Measurements from ENCODE around the gene GNG3.
"Not testable (repeated sequence)": the region's sequence is repeated elsewhere in the genome, so short reads cannot be mapped to it uniquely, and the experiment has no call there.

Gene GNG3

DNA sequence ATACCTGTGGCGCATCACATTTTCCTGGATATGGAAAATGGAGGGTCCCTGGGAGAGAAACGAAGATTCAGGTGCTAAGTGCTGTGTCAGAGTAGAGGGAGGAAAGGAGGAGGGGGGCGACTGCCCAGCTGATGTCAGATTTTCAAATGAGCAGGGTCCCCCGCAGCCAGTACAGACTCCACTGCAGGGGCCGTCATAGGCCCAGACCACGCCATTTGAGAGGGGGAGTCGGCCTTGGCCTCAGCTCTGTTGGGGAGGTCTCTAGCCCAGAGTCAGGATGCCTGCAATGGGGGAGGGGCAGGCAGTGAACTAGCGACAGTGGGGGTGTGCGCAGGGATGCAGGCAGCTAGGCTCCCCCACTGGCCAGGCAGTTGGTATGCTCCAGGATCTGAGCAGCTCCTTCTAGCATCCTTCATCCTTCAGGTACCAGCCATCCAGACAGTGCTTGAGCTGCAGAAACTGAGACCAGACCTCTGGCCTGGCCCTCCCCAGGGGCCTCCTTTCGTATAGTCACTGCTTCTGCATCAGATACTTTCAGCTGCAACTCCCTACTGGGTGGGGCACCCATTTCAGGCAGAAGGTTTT, at the start of gene GNG3, which contains the start of gene BSCL2:
GNG3 (plus strand) TSS at position 400 of the 585 bp plus-strand sequence. CDS start 620 bp downstream, outside the sequence.
BSCL2 (minus strand) TSS at position 148 of the 585 bp plus-strand sequence. CDS start 229 bp downstream, outside the sequence.
- no peak for DNase-seq

DNA sequence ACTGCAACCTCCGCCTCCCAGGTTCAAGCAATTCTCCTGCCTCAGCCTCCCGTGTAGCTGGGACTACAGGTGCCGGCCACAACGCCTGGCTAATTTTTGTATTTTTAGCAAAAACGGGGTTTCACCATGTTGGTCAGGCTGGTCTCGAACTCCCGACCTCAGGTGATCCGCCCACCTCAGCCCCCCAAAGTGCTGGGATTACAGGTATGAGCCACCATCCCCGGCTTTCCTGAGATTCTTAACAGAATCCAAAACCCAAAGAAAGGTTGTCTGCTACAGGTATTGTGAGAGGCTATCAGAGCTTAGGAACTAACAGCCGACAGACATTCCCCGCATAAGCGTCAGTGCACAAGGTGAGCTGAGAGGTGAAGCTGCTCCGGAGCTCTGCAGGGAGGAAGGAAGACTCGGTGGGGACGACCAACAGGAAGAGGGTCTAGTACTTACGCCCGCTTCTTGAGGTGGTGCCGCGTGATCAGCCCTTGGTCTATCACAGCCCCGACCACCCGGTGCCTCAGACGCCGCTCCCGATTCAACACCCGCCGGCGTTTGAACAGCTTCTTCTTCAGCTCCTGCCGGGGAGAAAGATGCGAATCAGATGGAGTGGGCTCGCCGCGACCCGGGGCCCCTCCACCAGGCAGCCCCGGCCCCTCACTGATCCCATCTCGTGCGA, 42.9 kb upstream of the GNG3 start:
- peak; percentile 61 to 63 for DNase-seq

DNA sequence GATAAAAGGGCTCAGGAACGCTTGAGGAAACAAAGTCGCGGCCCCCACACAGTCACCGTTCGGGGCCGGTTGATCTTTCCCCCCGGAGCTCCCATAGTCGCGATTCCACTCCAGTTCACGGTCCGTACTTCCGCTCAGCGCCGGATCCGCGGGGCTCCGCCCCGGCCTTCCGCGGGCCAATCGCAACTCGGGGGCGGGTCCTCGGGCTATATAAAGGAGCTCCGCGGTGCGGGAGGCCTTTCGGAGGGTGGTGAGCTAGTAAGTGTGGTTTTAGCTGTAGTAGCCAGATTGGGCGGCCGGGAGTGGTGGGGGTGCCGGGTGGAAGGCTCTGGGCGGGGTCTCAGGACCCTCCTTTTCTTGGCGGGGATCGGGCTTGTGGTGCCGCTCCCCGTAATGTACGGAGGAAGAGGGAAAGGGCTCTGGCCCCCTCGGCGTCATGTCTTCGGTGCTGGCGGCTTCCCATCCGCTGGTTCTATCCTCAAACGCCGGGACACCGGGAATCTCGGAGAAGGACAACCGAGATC, 42.3 kb upstream of the GNG3 start, which contains the start of the genes C11orf98 and CSKMT:
C11orf98 (minus strand) TSS at position 136 of the 524 bp plus-strand sequence; CDS start at position 95, 41 bp downstream.
CSKMT (plus strand) TSS at position 238 of the 524 bp plus-strand sequence. CDS start 568 bp downstream, outside the sequence.
- DNase-seq, result peak; percentile 93 to 97

DNA sequence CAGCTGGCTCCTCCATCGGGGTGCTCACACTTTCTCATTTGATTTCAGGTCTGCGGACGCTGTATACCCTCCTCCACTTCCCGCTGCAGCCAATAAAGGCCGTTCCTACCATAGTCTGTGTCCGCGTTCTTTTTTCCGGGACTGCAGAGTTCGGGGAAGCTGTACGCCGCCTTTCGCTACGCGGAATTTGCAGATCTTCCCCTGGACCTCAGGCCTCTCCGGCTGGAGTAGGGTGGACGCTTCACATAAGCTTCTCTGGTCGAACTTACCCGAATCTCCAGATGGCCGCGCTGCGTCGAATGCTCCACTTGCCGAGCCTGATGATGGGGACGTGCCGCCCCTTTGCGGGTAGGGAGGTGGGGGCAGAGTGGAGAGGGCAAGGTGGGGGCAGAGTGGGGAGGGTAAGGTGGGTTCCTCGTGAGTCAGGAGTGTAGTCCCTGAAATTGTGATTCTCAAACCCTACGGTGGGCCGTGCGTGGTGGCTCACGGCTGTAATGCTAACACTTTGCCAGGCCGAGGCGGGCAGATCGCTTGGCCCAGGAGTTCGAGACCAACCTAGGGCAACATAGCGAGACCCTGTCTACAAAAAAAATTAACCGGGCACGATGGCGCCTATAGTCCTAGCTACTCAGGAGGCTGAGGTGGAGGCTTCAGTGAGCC, 41.7 kb upstream of the GNG3 start:
- DNase-seq, result peak; percentile 65 to 69

DNA sequence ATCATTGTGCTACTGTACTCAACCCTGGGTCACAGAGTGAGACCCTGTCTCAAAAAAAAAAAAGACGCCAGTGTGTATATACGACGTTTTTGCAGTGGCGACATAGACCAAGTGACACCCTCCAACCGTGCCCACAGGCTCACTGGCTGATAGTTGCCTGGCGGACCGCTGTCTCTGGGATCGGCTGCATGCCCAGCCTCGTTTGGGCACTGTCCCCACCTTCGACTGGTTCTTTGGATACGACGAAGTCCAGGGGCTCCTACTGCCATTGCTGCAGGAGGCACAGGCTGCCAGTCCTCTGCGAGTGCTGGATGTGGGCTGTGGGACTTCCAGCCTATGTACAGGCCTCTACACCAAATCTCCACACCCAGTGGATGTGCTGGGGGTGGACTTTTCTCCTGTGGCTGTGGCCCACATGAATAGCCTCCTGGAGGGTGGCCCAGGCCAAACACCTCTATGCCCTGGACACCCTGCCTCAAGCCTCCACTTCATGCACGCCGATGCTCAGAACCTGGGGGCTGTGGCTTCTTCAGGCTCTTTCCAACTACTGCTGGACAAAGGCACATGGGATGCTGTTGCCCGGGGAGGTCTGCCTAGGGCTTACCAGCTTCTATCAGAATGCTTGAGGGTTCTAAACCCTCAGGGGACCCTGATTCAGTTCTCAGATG, 41.1 kb upstream of the GNG3 start:
- no peak for DNase-seq

DNA sequence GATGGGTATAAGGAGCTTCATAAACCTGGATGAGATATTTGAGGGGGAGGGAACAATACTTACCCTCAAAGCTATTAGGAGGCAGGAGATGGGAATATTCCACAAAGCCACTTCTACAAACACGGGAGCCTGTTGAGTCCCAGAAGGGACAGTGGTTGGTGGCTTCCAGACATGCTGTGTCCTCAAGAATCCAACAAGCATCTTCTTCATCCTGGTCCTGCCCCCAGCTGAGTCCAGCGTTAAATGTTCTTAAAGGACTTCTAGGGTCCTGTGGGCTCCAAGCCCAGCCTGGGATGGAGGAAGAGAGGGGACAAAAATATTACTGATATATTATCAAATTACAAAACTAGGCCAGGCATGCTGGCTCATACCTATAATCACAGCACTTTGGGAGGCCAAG, 40.0 kb upstream of the GNG3 start:
- no peak for DNase-seq

DNA sequence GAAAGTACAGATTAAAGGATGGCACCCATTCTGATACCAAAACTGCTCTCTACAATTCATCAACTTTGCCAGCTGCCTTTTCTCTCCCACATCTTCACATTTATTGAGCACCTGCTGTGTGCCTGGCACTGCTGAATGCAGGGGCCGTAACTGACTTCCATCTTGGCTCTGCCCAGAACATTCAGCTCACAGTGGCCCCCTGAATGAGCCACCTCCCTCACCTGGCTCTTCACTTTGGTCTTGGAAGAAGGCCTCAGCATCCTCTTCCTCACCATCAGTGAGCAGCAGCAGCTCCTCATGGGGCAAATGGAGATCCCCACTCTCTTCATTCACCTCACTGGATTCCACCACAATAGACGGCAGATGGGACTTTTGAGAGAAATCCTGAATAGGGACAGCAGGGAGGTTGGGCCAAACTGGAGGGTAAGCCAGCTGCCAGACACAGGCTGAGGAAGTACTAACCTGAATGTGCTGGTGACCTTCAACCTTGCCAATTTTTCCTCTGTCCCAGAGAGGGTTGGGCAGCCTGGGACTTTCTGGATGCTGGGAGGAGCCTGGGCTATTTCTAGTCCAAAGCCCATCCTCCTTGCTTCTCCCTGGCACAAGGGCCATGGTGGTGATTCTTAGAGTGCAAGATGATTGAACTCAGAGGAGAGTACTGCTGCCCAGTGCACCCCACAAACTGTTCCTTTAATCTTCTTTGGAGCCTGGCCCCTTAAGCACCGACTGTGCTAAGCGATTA, 37.9 kb upstream of the GNG3 start:
- DNase-seq, result no peak

DNA sequence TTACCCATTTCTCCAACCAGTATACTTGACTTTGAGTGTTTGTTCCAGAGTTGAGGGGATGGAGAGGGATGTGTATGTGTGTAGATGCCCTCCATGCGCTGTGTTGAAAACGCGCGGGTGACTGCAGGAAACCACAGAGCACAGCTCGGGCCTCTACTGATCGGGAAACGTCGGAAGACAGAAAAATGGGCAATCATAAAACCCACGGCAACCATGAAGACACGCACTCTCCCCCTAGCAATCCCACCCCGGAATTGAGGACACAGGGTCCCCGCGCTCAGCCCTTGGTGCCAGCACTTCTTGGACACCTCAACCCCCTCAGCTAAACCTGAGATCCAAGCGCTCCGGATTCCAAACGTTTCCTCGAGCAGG, 36.3 kb upstream of the GNG3 start:
- DNase-seq, result no peak

DNA sequence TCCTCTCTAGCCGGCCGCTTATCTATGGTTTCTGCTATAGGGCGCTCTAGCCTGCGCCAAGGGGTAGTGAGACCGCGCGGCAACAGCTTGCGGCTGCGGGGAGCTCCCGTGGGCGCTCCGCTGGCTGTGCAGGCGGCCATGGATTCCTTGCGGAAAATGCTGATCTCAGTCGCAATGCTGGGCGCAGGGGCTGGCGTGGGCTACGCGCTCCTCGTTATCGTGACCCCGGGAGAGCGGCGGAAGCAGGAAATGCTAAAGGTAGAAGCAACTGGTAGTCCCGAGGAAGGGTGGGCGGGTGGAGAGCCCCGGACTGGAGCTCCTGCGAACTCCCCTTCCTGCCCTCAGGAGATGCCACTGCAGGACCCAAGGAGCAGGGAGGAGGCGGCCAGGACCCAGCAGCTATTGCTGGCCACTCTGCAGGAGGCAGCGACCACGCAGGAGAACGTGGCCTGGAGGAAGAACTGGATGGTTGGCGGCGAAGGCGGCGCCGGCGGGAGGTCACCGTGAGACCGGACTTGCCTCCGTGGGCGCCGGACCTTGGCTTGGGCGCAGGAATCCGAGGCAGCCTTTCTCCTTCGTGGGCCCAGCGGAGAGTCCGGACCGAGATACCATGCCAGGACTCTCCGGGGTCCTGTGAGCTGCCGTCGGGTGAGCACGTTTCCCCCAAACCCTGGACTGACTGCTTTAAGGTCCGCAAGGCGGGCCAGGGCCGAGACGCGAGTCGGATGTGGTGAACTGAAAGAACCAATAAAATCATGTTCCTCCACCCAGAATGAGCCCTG, 35.7 kb upstream of the GNG3 start, which contains the start of the genes LBHD1 and UQCC3:
LBHD1 (minus strand) TSS at position 660 of the 782 bp plus-strand sequence. CDS start 2,236 bp downstream, outside the sequence.
UQCC3 (plus strand) TSS at position 66 of the 782 bp plus-strand sequence; CDS start at position 139, 73 bp downstream.
- DNase-seq, result peak; percentile 75 to 84

DNA sequence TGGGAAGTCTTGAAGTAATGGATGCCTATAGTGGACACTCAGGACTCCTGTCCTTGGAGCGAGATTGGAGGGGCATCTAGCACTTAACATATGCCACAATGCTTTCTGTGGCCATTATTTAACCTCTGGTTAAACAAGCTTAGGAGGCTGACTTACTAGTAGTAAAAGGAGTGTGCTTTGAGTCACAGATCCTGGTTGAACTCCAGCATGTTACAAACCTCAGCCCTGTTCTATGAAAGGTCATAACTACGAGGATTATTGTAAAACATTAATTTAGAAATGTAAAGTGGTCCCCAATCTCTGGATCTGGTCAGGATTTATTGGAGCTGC, 34.3 kb upstream of the GNG3 start:
- DNase-seq, result no peak

DNA sequence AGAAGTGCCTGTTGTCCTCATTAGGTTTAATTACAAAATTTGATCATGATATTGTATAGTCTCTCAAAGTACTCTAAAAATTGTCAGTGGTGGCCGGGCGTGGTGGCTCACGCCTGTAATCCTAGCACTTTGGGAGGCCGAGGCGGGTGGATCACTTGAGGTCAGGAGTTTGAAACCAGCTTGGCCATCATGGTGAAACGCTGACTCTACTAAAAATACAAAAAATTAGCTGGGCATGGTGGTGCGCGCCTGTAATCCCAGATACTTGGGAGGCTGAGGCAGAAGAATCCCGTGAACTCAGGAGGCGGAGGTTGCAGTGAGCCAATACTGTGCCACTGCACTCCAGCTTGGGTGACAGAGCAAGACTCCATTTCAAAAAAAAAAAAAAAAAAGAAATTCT, 32.1 kb upstream of the GNG3 start:
- DNase-seq, result not testable (repeated sequence)

DNA sequence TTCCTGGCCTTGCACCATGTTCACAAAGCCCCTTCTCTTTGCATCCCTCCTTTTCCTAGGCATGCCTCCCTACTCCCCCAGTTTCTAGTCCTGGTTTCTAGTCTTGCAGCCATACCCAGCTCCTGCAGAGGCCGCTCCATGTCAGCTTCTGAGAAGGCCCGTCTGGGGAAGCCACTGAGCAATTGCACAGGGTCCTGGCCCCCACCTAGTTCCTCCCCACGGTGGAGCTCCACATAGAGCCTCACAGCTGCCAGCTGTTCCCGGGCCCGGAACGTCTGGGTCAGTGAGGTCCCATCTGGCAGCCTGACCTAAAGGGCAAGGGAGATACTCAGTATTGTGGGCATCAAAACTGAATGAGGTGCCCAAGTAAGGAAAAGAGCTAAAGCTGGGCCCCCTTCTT, 30.8 kb upstream of the GNG3 start:
- DNase-seq, result no peak

DNA sequence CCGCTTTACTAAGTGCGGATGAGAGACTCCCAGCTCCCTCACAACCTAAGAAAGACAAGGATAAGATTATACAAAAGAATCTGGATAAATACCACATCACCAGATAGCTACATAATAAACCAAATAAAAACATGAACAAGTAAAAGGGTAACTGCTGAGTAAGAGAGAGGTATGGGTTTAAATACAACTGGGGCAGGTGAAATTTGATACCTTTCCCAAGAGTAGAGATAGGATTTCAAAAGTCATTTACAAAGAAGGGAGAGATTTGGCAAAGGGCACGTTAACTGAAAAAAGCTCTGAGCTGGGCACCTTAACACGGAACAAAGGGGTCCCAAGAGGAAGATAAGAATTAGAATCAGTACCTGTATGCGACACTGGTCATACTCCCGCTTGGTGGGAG, 30.3 kb upstream of the GNG3 start:
- no peak for DNase-seq

DNA sequence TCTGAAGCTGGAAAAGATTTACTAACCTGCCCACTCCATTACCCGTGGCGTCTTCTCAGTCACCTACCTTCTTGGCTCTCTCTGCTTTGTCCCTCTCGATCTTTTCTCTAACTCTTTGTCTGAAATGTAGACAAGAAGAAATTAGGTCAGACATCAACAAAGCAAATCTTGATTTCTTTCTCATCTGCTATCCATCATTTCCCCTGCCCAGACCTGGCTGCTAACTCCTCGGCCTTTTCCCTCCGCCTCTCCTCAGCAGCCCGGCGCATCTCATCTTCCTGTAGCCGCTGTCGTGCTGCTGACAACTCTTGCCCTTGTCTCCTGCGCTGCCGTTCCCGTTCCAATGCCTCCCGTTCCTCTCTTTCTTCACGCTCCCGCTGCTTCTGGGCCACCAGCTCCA, 29.8 kb upstream of the GNG3 start:
- DNase-seq, result no peak

DNA sequence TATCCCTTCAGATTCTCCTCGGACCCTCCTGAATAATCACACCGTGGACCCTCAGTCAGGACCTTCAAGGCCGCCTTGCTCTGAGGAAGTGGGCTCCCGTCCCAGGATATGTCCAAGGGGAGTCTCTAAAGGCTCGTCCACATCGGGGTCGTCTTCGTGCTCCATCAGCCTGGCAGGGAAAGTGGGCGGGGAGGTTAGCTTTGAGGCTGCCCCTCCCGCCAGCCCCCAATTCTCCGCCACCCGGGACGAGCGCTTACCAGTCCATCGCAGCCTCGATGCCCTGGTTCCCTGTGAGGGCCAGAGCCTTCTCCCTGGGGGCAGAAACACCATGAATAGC, 29.1 kb upstream of the GNG3 start:
- no peak for DNase-seq

DNA sequence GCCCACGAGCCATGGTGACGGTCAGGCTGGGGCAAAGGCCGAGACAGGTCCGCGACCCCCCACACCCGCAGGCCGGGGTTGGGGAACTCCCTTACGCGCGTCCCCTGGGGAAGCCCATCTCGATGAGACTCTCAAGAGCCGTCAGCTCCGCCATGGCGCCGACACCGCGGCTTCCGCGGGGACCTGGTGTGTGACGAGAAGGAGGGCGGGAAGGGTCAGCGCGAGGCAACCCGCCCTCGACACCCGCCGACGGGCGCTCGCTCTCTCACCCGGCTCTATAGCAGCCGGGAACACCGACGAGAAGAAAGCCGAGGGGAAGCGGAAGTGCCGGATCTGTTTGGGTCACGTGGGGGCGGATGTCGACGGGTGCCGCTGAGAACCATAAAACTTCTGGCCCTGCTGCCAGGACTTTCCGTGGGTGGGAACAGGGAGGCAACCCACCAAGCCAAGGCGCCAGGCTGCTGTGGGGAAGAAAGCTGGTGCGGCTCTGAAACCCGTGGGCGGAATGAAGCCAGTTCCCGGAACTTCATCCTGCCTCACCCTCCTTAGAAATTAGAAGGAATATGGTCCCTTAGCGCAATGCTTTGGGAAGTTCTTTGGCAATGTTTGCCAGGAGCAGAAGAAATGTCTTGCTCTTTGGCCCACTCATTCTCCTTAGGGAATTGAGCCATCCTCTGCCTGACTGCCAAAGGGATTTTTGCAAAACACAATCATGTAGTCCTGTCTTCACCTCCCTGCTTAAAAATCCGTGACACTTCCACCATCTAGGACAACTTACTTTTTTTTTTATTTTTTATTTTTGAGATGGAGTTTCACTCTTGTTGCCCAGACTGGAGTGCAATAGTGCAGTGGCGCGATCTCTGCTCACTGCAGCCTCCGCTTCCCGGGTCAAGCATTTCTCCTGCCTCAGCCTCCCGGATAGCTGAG, 28.4 kb upstream of the GNG3 start, which contains the start of gene UBXN1:
UBXN1 (minus strand) TSS at position 304 of the 927 bp plus-strand sequence; CDS start at position 154, 150 bp downstream.
- peak; percentile 85 to 87 for DNase-seq

DNA sequence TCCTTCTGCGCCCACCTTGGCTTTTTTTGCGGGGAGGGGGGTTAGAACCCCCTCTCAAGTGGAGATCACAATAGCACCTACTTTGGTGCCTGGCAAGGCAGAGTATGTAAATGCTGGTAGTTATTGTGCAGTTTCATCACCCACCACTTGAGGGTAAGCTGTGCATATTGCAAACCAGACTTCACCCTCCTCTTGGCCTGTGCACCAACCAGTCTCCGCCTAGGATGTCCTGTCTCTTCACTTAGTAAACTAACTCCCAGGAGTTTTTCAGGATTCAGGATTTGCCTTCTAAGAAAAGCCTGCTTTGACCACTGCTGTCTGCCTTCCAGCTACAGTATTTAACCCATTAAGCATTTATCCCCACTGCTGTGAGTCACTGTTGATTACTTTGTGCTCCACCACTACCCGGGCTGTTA, 26.6 kb upstream of the GNG3 start:
- peak; percentile 21 to 60 for DNase-seq

DNA sequence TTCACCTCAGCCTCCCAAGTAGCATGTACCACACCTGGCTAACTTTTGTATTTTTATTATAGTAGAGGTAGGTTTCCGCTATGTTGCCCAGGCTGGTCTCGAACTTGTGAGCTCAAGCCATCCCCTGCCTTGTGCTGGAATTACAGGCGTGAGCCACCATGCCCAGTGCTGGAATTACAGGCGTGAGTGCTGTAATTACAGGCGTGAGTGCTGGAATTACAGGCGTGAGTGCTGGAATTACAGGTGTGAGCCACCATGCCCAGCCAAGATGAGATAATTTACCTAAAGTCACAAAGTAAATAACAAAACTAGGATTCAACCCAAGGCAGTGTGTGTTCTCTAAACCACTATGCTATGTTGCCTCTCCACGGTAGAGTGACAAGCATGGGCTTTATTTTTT, 25.0 kb upstream of the GNG3 start:
- no peak for DNase-seq

DNA sequence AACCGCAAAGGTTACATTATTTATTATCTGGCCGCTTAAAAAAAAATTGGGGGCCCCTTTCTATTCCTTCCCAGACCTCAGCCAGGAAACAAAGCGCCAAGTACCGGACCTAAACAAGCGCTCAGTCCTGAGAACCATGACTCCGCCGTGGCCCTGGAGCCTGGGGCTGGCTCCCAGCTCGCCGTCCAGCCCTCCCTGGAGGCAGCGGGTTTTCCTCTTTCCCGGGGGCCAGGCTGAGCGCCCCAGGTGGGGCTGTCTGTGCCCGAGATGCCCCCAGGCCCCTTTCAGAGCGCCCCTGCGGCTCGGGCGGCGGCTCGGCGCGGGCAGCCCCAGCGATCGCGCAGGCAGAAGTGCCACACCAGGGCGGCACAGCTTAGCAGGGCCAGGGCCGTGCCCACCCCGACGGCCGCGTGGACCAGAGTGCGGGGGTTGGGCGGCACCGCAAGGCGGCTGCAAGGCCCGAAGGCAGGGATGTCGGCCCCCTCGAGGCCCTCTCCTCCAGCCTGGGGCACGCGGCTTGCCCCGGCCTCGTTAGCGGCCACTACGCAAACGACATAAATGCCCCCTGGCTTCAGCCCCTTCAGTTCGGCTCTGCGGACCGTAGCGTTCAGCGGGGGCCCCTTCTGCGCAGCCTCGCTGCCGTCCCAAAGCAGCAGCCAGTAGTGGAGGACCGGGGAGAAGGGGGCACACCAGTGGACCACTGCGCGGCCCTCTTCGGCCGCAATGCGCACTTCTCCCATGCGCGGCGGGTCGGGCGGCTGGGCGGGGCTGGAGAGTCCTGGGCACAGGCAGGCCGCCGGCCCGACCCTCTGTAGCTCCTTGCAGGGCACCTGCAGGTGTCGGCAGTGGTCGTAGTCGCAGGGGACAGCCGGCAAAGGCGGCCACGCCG, 19.7 kb upstream of the GNG3 start:
- no peak for DNase-seq
